ENCODE data around the gene UNC13B. TPM values are rescaled to one million over a fixed set of nuclear protein-coding genes. Genes with fewer than 3 reads are reported as not detected.

The UNC13B gene
- total RNA-seq, 1 experiment from 2014 or later: 19.7 TPM

- ChIA-PET CTCF (interaction anchor here (0.6 to 3.0 kb wide), 14 partner anchors 10 to 478 kb away, joined by 3 to 54 read pairs (median 4); partner anchors contain the start of genes SIGMAR1, STOML2, UNC13B and VCP), POLR2A (interaction anchor here (0.5 to 3.3 kb wide), 8 partner anchors 13 to 143 kb away, joined by 3 to 26 read pairs (median 6); partner anchors contain the start of genes FANCG, PIGO, STOML2 and UNC13B)
- H3K9me3 ChIP-seq: no peaks in the 10 kb centered on the region
- no peaks in the 10 kb centered on the region for H3K36me3 ChIP-seq (ENCODE audit: control insufficient read depth, insufficient read depth, low read length)
- H3K4me1 Mint-ChIP-seq (ENCODE audit: low read depth, unreplicated experiment): peaks cover 22% of the 10 kb centered on the region
- H3K4me1 ChIP-seq: peaks cover 25% of the 10 kb centered on the region
- H3K27me3 ChIP-seq (replicated peaks; ENCODE audit: control insufficient read depth, insufficient read depth, low read length): no peaks in the 10 kb centered on the region
- H3K27me3 Mint-ChIP-seq (ENCODE audit: insufficient read depth, unreplicated experiment): no peaks in the 10 kb centered on the region
- peaks cover 23% of the 10 kb centered on the region for H3K36me3 Mint-ChIP-seq (ENCODE audit: insufficient read depth, unreplicated experiment)
- H3K4me3 Mint-ChIP-seq (ENCODE audit: unreplicated experiment): peak within 1 kb of the TSS; percentile 91
- H3K9me3 Mint-ChIP-seq (ENCODE audit: unreplicated experiment): no peaks in the 10 kb centered on the region
- BruUV-seq (replicated peaks): no TSS peak
- H3K27ac Mint-ChIP-seq (ENCODE audit: unreplicated experiment): peak within 1 kb of the TSS; percentile 68
- peak; percentile 98 to 99 for DNase-seq
- TF ChIP-seq CTCF (IDR thresholded peaks at IDR 0.05; ENCODE audit: insufficient read depth in 1 of 2, low read depth in 1 of 2, low read length in 1 of 2, severe bottlenecking in 1 of 2, unreplicated experiment in 1 of 2): no peak
- intact Hi-C loops (cut with micrococcal nuclease; ENCODE audit: unreplicated experiment): loop anchor here (1.0 to 10.0 kb wide), 7 partner anchors 13 to 619 kb away; partner anchors contain the start of genes CREB3, STOML2 and TLN1
- peak within 1 kb of the TSS; percentile 92 for H3K4me3 ChIP-seq (ENCODE audit: low read depth, low read length)
Measured at GRCh38 chr9:35115680-35116538, 45.9 kb upstream of the UNC13B start, which contains the start of gene ATOSB. TSS of gene ATOSB (minus strand) at chr9:35115862. CDS start at chr9:35108274, 7,588 bp downstream.

GRCh38 chr9:35116539-35116897 is 45.3 kb upstream of the UNC13B start:
- Mint-ChIP-seq H3K4me1 (ENCODE audit: low read depth, unreplicated experiment) (peaks cover 21% of the 10 kb centered on the region), H3K4me3 (ENCODE audit: unreplicated experiment) (peak overlapping the region; percentile 91), H3K27ac (ENCODE audit: unreplicated experiment) (peak overlapping the region; percentile 68), H3K36me3 (ENCODE audit: insufficient read depth, unreplicated experiment) (peaks cover 18% of the 10 kb centered on the region), H3K9me3 (ENCODE audit: unreplicated experiment) (no peaks in the 10 kb centered on the region), H3K27me3 (ENCODE audit: insufficient read depth, unreplicated experiment) (no peaks in the 10 kb centered on the region)
- CTCF ChIA-PET: interaction anchor here (0.6 to 3.0 kb wide), 11 partner anchors 13 to 479 kb away, joined by 3 to 54 read pairs (median 4); partner anchors contain the start of genes SIGMAR1 and UNC13B
- TF ChIP-seq CTCF (IDR thresholded peaks at IDR 0.05; ENCODE audit: insufficient read depth in 1 of 2, low read depth in 1 of 2, low read length in 1 of 2, severe bottlenecking in 1 of 2, unreplicated experiment in 1 of 2): no peak
- Histone ChIP-seq H3K4me1 (peaks cover 25% of the 10 kb centered on the region), H3K4me3 (ENCODE audit: low read depth, low read length) (peak overlapping the region; percentile 92), H3K9me3 (no peaks in the 10 kb centered on the region), H3K36me3 (ENCODE audit: control insufficient read depth, insufficient read depth, low read length) (no peaks in the 10 kb centered on the region), H3K27me3 (replicated peaks; ENCODE audit: control insufficient read depth, insufficient read depth, low read length) (no peaks in the 10 kb centered on the region)
- POLR2A ChIA-PET: interaction anchor here (0.7 to 3.3 kb wide), 4 partner anchors 13 to 695 kb away, joined by 3 to 26 read pairs (median 8); partner anchors contain the start of genes PIGO, STOML2 and UNC13B
- BruUV-seq (replicated peaks): no TSS peak
- intact Hi-C loops (cut with micrococcal nuclease; ENCODE audit: unreplicated experiment): loop anchor here (1.0 to 10.0 kb wide), 6 partner anchors 45 to 618 kb away; partner anchors contain the start of genes CREB3 and TLN1
- DNase-seq: no peak

- H3K4me3 ChIP-seq (ENCODE audit: low read depth, low read length): peak overlapping the region; percentile 92
- peak overlapping the region; percentile 91 for H3K4me3 Mint-ChIP-seq (ENCODE audit: unreplicated experiment)
- intact Hi-C loops (cut with micrococcal nuclease; ENCODE audit: unreplicated experiment): loop anchor here (1.0 to 10.0 kb wide), 7 partner anchors 44 to 618 kb away; partner anchors contain the start of genes CREB3 and TLN1
- no peaks in the 10 kb centered on the region for H3K36me3 ChIP-seq (ENCODE audit: control insufficient read depth, insufficient read depth, low read length)
- peaks cover 21% of the 10 kb centered on the region for H3K4me1 ChIP-seq
- BruUV-seq (replicated peaks): no TSS peak
- H3K27ac Mint-ChIP-seq (ENCODE audit: unreplicated experiment): peak overlapping the region; percentile 68
- no peaks in the 10 kb centered on the region for H3K27me3 Mint-ChIP-seq (ENCODE audit: insufficient read depth, unreplicated experiment)
- CTCF ChIA-PET: interaction anchor here (0.6 to 3.0 kb wide), 10 partner anchors 14 to 437 kb away, joined by 3 to 54 read pairs (median 4); partner anchors contain the start of gene UNC13B
- peaks cover 14% of the 10 kb centered on the region for H3K36me3 Mint-ChIP-seq (ENCODE audit: insufficient read depth, unreplicated experiment)
- no peaks in the 10 kb centered on the region for H3K9me3 ChIP-seq
- H3K9me3 Mint-ChIP-seq (ENCODE audit: unreplicated experiment): no peaks in the 10 kb centered on the region
- DNase-seq: peak; percentile 90 to 91
- peak; percentile 90 for TF ChIP-seq CTCF (IDR thresholded peaks at IDR 0.05; ENCODE audit: insufficient read depth in 1 of 2, low read depth in 1 of 2, low read length in 1 of 2, severe bottlenecking in 1 of 2, unreplicated experiment in 1 of 2)
- H3K4me1 Mint-ChIP-seq (ENCODE audit: low read depth, unreplicated experiment): peaks cover 17% of the 10 kb centered on the region
- POLR2A ChIA-PET: interaction anchor here (0.6 to 3.3 kb wide), 4 partner anchors 14 to 694 kb away, joined by 3 to 26 read pairs (median 8); partner anchors contain the start of genes STOML2 and UNC13B
- H3K27me3 ChIP-seq (replicated peaks; ENCODE audit: control insufficient read depth, insufficient read depth, low read length): no peaks in the 10 kb centered on the region
Measured at GRCh38 chr9:35116898-35117551, 44.8 kb upstream of the UNC13B start.

Measured in Caco-2 (cell line).